Left lobe of liver (tissue), 2 donors: Measurements from ENCODE around the gene GALE. TPM values are rescaled to one million over a fixed set of nuclear protein-coding genes. Genes with fewer than 3 reads are reported as not detected.
A peak's percentile ranks its signal among the peaks of the same experiment; 100 is the strongest.
"Not testable (repeated sequence)": the region's sequence is repeated elsewhere in the genome, so short reads cannot be mapped to it uniquely, and the experiment has no call there.

Source experiments
- ATAC-seq: fragments of 200-7000 bp; cut with Tn5 transposase; one replicate; pipeline ENCODE4 v1.9.1; 2020; ENCODE audit warnings: mild to moderate bottlenecking, moderate library complexity
- DNase-seq: peaks from one replicate; pipeline ENCODE4 v3.0.0-alpha.2; 2020; ENCODE audit warnings: low spot score
- total RNA-seq: library from RNA; stranded (reverse); gene quantifications from one replicate; pipeline ENCODE4 v1.2.1, GENCODE V29; 2021
- donor health status: DM: no; HTN: no; CAD: no; lungs with moderate emphysema.
- donor health status: DM: no; HTN: yes; CAD: no.

Gene GALE
- total RNA-seq, 1 donor from 2014 or later, result 43.1 TPM

- peak; percentile 66 for DNase-seq
- peak; percentile 50 for ATAC-seq
These were observed 6.5 kb downstream of the GALE start for GRCh38 chr1:23793861-23794731.

- DNase-seq (peak; percentile 80), ATAC-seq (peak; percentile 58)
These were observed 7.4 kb downstream of the GALE start for GRCh38 chr1:23793018-23793781.

DNA sequence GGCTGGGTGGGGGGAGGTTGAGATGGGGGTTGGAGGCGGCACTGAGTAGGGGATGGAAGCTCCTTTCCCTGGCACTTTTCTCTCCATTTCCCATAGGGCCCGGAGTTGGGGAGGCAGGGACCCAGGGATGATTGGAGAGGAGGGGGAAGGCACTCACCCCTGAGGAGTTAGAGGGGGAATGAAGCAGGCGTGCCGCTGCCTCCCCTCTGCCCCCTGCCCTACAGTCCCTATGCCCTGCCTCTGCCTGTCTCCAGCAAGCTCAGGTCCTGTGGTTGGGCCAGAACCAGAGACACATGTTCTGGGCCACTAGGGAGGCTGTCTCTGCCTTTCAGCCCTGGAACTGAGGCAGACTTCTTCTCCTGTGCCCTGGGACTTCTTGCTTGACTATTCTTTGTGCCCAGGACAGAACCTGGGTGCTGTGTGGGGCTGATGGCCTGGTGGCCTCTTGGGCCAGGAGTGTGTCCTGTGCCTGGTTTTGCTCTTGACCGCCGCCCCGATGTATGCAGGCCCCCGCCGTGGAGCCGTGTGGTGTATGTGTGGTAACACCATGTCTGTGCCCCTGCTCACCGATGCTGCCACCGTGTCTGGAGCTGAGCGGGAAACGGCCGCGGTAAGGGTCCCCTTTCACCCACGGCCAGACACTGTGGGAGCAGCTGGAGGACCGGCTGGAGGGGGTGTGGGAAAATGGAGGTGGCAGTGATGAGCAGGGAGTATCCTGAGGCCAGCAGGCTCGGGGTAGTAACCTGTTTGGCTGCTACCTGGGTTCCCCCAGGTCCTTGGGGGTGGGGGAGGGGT lies 8.2 kb downstream of the GALE start:
- ATAC-seq, result no peak
- DNase-seq, result no peak

DNA sequence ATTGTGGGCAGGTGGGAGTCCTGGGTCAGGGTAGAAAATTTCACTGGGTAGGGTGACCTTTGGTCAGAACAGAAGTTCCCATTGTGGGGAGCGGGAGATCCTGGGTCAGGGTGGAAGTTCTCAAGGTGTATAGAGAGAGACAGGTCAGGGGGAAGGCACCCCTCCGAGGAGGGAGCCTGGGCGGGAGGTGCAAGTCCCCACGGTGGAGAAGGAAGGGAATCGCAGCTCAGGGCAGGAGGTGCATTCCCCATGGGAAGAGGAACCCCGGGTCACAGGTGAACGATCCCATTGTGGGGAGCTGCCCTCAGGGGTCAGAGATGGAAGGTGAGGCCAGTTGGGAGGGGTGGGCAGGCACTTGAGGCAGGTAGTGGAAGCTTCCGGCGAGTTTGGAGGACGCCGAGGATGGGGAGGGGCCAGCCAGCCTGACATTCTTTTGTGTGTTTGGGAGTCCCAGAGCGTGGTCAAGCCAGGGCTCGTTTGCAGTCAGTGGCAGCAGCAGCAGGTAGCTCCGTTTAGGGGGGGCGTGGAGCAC lies 9.0 kb downstream of the GALE start:
- ATAC-seq (peak; percentile 3), DNase-seq (no peak)

- peak; percentile 83 for ATAC-seq
- DNase-seq, result peak; percentile 94
These were observed 9.6 kb downstream of the GALE start, which contains the start of gene LYPLA2 for GRCh38 chr1:23790696-23791515. LYPLA2 (plus strand) TSS chr1:23791145; CDS start chr1:23792683, 1,538 bp downstream.

- no peak for DNase-seq
- ATAC-seq, result no peak
These were observed 11.9 kb downstream of the GALE start for GRCh38 chr1:23788695-23789094.

DNA sequence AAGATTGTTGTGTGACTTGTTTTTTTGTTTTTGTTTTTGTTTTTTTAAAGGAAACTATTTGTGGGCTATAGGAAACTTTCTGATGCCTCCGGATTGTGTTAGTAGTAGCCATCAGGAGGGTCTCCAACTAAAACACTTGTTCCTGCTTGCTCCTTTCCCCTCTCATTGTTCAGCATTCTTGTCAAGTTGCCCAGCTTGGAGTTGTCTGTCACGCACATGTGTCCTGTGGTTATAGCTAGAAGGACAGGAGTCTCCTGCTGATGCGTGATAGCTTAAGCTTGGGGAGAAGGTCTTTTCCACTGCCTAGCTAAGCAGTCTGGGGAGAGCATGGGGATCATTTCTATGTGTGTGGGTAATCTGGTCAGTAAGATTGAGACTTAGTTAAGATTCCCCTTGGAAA lies 12.9 kb downstream of the GALE start:
- ATAC-seq (no peak), DNase-seq (no peak)

DNA sequence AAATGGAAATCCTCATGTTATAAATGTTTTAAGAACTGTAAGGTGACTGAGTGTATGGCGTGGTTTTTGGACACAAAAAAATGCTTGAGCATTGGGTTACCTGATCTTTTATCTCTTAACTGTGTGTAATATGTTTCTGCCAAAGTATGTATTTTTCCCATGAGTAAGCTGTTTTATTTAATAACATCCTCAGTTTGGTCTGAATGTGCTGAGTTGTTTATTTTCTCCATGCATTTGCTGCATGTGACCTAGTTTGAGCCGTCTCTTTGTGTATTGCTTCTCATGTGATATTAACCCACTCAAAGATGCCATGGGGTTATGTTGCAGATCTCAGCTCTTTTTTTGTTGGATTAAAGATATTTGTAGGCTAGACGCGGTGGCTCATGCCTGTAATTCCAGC lies 15.7 kb downstream of the GALE start:
- ATAC-seq, result no peak
- no peak for DNase-seq

DNA sequence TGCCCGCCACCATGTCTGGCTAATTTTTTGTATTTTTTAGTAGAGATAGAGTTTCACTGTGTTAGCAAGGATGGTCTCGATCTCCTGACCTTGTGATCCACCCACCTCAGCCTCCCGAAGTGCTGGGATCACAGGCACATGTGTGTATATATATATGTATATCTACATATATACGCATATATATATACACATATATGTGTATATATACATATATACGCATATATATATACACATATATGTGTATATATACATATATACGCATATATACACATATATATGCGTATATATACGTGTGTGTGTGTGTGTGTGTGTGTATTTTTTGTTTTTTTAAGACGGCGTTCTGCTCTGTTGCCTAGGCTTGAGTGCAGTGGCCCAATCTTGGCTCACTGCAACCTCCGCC lies 17.4 kb downstream of the GALE start:
- not testable (repeated sequence) for DNase-seq, ATAC-seq

DNA sequence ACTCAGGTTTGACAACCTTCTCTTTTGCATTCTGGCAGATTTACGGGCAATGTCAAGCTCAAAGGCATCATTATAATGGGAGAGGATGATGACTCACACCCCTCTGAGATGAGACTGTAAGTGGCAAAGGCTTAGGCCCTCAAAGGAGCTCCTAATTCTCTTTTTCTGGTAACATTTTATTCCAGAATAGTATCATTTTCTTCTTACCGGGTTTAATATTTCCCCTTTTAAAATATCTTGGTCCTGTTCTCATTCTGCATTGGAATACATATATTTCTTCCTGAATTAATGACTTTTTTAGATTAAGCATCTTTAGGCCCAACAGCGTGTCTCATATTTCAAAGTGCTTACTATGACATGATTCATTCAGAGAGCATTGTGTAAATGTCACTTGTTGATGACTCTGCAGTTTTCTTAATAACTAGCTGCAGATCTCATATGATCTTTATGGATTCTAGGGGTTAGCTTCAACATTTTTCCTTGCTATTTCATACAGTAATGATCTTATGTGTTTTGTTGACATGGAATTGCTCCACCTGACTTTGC lies 20.7 kb downstream of the GALE start:
- DNase-seq, result no peak
- ATAC-seq, result no peak

DNA sequence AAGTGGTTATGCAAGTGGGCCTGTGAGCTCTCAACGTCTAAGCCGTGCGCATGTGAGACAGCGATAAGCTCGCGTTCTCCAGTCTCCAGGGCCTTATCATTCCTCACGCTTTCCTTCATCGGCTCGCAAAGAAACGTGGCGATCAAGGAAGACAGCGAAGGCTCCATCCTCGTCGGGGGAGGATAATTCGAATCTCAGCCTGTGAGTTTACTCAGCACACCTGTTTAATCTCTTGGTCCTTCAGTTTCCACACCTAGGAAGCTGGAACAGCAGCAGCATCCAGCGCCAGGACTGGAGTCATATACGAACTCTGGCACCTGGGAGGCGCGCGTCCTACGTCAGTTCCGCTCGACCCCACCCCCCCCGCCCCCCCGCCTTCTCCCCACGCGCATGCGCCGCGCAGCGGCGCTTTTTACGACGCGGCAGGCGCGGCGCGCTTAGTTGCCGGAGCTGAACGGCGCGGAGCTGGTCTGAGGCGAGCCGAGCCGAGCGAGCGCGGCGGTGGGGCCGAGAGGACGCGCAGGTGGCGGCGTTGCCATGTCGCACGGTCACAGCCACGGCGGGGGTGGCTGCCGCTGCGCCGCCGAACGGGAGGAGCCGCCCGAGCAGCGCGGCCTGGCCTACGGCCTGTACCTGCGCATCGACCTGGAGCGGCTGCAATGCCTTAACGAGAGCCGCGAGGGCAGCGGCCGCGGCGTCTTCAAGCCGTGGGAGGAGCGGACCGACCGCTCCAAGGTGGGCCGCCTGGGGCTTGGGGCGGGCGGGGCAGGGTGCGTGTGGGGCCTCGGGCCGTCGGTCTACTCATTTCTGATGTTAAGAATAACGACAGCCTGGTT lies 22.4 kb downstream of the GALE start, which contains the start of gene PITHD1:
Gene PITHD1 (plus strand): TSS at position 440 of the 836 bp plus-strand sequence. CDS start 98 bp downstream, at position 538.
- ATAC-seq (peak; percentile 83), DNase-seq (peak; percentile 86)

- DNase-seq, result no peak
- peak; percentile 46 for ATAC-seq
These were observed 24.3 kb downstream of the GALE start for GRCh38 chr1:23776217-23776616.

- ATAC-seq, result no peak
- no peak for DNase-seq
These were observed 26.2 kb downstream of the GALE start for GRCh38 chr1:23774174-23774880.

- no peak for DNase-seq
- ATAC-seq, result no peak
These were observed 27.7 kb downstream of the GALE start for GRCh38 chr1:23772854-23773242.

DNA sequence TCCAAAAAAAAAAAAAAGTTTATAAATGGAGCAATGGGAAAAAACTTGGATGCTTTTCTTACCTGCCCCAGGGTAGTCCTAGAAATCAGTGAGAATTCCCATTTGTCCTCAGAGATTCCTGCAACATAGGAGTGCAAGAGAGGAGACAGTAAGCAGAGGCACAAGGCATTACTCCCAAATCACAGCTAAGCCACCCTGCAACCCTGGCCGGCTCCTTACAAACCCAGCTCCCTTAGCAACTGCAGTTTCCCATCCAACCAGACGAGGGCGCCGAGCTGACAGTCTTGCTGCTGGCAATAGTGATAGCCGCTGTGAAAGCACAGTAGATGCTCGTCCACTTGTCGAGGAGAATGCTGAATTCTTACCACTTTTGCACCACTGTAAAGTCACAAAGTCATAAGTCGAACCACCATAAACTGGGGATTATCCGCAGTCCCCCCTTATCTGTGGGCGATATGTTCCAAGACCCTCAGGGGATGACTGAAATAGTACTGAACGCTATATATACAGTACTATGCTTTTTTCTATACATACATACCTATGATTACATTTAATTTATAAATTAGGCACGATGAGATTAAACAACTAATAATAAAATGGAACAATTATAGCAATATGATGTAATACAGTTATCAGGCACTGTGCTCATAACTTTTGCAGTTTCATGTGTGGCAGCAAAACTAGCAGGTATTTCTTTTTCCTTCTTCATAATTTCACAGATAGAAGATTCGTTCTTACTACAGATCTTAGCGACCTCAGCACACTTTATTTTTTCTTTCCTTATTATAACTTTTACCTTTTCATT lies 28.3 kb downstream of the GALE start:
- DNase-seq (peak; percentile 85), ATAC-seq (peak; percentile 85)

- no peak for ATAC-seq
- DNase-seq, result no peak
These were observed 31.8 kb downstream of the GALE start for GRCh38 chr1:23768733-23769132.

GRCh38 chr1:23763041-23763577 lies 37.4 kb downstream of the GALE start:
- DNase-seq, result no peak

More at GRCh38 chr1:23763041-23763577, 37.4 kb downstream of the GALE start:
- peak; percentile 75 for ATAC-seq
